Occipital lobe (tissue), 2 donors: ENCODE data around the gene TMEM119. TPM values are rescaled to one million over a fixed set of nuclear protein-coding genes. Genes with fewer than 3 reads are reported as not detected.
"Not testable (repeated sequence)": the region's sequence is repeated elsewhere in the genome, so short reads cannot be mapped to it uniquely, and the experiment has no call there.

Experiments used
- DNase-seq: peaks from one replicate; lab custom pipeline; 2025; lab: John Stamatoyannopoulos, UW
- total RNA-seq: library from RNA; depleted of rRNA; stranded (reverse); fragments of >200 nt; gene quantifications from one replicate; pipeline ENCODE4 v1.2.3, GENCODE V29; 2014

TMEM119 gene
- total RNA-seq, 1 donor from 2014 or later: 2.2 TPM

GRCh38 chr12:108567406-108568337 is 30.2 kb downstream of the TMEM119 start:
- DNase-seq: no peak

- DNase-seq: no peak
These were observed 31.4 kb downstream of the TMEM119 start for GRCh38 chr12:108566452-108566851.

GRCh38 chr12:108565976-108566375 is 31.9 kb downstream of the TMEM119 start:
- peak; percentile 16 for DNase-seq

GRCh38 chr12:108565146-108565545 is 32.7 kb downstream of the TMEM119 start:
- no peak for DNase-seq

GRCh38 chr12:108564724-108565123 is 33.2 kb downstream of the TMEM119 start:
- no peak for DNase-seq

- no peak for DNase-seq
These were observed 34.1 kb downstream of the TMEM119 start for GRCh38 chr12:108563804-108564151.

GRCh38 chr12:108563136-108563803 is 34.6 kb downstream of the TMEM119 start:
- DNase-seq: peak; percentile 54

GRCh38 chr12:108562348-108563135 is 35.3 kb downstream of the TMEM119 start, which contains the start of gene ISCU:
ISCU (plus strand) TSS chr12:108562596; CDS start chr12:108562623, 27 bp downstream.
- DNase-seq: peak; percentile 96

- DNase-seq: no peak
These were observed 36.0 kb downstream of the TMEM119 start for GRCh38 chr12:108561852-108562347.

- peak; percentile 69 for DNase-seq
These were observed 36.8 kb downstream of the TMEM119 start, which contains the start of gene SART3 for GRCh38 chr12:108560752-108561719. SART3 (minus strand) TSS chr12:108561173; CDS start chr12:108561154, 19 bp downstream.

GRCh38 chr12:108560321-108560721 is 37.6 kb downstream of the TMEM119 start:
- no peak for DNase-seq

GRCh38 chr12:108559748-108560147 is 38.1 kb downstream of the TMEM119 start:
- no peak for DNase-seq

- no peak for DNase-seq
These were observed 38.8 kb downstream of the TMEM119 start for GRCh38 chr12:108559007-108559655.

- not testable (repeated sequence) for DNase-seq
These were observed 42.5 kb downstream of the TMEM119 start for GRCh38 chr12:108555383-108555782.

- DNase-seq: no peak
These were observed 44.1 kb downstream of the TMEM119 start for GRCh38 chr12:108553799-108554198.

GRCh38 chr12:108551535-108551934 is 46.3 kb downstream of the TMEM119 start:
- no peak for DNase-seq

GRCh38 chr12:108548954-108549521 is 48.8 kb downstream of the TMEM119 start:
- DNase-seq: no peak

GRCh38 chr12:108547686-108548085 is 50.2 kb downstream of the TMEM119 start:
- no peak for DNase-seq

GRCh38 chr12:108543652-108544051 is 54.2 kb downstream of the TMEM119 start:
- no peak for DNase-seq
